Activated CD4-positive, alpha-beta T cell treated with anti-CD3 and anti-CD28 coated beads, Interleukin-2, amount 50 U/mL, for 4 hours (primary cell): ENCODE measurements around the gene ASB13.
A peak's percentile ranks its signal among the peaks of the same experiment; 100 is the strongest.

ENCODE experiments used
- DNase-seq, 2 experiments: peaks; one replicate each; pipeline ENCODE4 v3.0.0-alpha.2; 2020

ASB13 gene

GRCh38 chr10:5666008-5666840 is at the start of gene ASB13:
TSS of gene ASB13 (minus strand) at chr10:5666595. CDS start at chr10:5666551, 44 bp downstream.
- peak in 1 of 2 experiments; percentile 10 for DNase-seq

- no peak for DNase-seq
These were observed 45.2 kb upstream of the ASB13 start for GRCh38 chr10:5711642-5712041.

GRCh38 chr10:5710859-5711258 is 44.5 kb upstream of the ASB13 start:
- DNase-seq: no peak

DNA sequence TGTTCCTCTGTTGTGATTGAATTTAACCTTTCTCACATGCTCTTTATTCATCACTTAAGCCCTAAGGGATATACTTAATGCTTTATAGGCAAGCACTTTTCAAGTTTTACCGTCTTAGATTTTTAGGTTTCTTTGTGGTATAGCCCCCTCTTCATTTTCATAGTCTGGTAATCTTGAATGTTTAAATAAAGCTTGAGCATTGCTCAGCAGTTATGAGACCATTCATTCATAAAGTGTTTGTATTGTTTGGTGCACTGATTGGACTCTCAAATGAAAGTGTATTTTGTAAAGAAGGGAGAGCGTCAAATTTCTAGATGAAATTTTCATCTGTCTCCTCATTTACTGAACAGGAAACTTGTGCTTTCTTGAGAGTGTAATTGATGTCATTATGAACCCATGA is 43.5 kb upstream of the ASB13 start:
- no peak for DNase-seq

DNA sequence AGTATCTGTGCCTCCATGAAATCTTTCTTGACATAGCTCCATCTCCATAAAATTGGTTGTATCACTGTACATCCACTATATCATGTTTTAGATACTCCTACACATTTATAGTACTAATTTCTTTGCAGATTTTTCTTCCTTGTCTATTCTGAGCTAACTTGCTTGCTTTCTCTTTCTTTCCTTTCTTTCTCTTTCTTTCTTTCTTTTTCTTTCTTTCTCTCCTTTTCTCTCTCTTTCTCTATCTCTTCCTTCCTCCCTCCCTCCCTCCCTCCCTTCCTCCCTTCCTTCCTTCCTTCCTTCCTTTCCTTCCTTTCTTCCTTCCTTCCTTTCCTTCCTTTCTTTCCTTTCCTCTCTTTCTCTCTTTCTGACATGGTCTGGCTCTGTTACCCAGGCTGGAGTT is 42.0 kb upstream of the ASB13 start:
- DNase-seq: no peak

GRCh38 chr10:5698062-5698461 is 31.7 kb upstream of the ASB13 start:
- no peak for DNase-seq

- no peak for DNase-seq
These were observed 30.9 kb upstream of the ASB13 start for GRCh38 chr10:5697342-5697741.

GRCh38 chr10:5694573-5694972 is 28.2 kb upstream of the ASB13 start:
- DNase-seq: no peak

GRCh38 chr10:5692461-5693358 is 26.3 kb upstream of the ASB13 start:
- peak; percentile 39 to 56 for DNase-seq

DNA sequence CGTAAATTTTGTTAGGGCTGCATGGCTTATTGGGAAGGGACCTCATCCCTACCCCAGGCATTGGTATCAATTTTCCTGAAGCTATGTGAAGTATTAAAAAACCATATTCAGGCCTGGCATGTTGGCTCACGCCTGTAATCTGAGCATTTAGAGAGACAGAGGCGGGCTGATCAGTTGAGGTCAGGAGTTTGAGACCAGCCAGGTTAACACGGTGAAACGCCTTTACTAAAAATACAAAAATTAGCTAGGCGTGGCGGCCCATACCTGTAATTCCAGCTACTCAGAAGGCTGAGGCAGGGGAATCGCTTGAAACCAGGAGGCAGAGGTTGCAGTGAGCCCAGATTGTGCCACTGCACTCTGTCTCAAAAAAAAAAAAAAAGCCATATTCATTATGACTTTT is 25.4 kb upstream of the ASB13 start:
- no peak for DNase-seq

- DNase-seq: no peak
These were observed 22.2 kb upstream of the ASB13 start for GRCh38 chr10:5688587-5688986.

DNA sequence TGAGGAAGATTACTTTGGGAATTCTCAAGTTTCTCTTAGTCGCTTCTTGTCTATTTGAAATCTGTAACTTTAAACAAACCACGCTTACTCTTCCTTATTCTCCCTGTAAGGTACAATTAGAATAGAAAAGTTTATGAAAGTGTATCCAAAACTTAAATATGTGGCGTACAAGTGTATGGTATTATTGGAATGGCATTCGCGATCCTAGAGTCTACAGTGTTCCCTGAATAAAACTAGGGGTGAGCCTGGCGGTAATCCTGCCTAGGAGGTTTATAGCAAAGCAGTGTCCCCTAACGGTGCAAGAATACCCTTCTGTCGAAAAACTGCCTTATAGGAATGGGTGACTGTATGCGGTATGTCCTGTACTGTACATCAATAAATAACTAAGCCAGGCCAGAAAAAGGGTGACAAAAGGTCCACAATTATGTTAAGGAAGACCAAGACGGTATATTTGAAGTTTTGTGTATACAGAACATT is 19.4 kb upstream of the ASB13 start:
- DNase-seq: no peak

- DNase-seq: peak; percentile 60 to 65
These were observed 18.8 kb upstream of the ASB13 start for GRCh38 chr10:5684971-5685763.

DNA sequence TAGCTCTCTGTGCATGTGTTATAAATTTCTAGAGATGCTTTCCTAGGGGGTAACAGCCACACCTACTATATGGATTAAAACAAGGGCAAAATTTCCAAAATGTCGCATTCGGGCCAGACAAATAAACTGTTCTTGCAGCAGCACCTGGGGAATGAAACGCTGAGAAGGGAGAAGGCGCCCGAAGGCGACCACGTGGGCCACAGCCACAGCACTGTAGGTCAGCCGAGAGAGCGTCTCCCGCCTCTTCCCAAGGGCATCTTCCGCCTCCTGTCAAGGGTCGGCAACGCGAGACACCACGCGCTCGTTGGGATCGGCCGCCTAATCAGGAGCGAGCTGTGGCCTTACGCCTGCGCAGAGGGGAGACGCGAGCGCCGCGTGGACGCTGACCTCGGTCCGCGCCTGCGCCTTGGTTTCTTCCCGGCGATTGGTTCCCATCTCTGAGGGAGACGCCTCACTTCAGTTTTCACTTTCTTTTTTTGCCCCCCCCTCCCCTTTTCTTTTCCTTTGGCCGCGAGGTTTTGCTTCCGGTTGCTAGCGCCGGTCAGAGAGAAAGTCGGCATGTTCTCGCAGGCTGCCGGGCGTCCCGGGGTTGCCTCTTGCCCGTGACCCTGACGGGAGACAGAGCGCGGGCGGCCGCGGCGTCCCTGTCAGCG is 18.0 kb upstream of the ASB13 start, which contains the start of gene TASOR2:
Gene TASOR2, plus strand, starts transcription at position 521 of the 653 bp plus-strand sequence. CDS start 35,805 bp downstream, outside the sequence.
- peak; percentile 94 to 96 for DNase-seq

- DNase-seq: no peak
These were observed 16.7 kb upstream of the ASB13 start for GRCh38 chr10:5683065-5683464.

DNA sequence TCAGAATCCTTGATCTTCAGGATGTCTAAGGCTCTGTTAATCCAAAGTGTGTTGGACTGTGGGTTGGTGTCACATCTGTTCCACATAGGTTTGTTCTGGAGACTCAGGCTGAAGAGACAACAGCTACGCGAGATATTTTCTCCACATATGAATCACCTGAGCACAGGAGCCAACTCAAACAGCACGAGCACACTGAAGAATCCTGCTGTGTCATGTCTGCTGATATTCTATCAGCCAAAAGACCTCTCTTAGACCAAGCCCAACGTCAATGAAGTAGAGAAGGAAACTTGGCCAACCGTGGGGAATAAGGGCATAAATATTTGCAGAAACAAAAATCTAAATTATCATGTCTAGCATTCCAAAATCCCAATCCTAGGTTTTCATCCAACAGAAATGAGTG is 15.5 kb upstream of the ASB13 start:
- no peak for DNase-seq

DNA sequence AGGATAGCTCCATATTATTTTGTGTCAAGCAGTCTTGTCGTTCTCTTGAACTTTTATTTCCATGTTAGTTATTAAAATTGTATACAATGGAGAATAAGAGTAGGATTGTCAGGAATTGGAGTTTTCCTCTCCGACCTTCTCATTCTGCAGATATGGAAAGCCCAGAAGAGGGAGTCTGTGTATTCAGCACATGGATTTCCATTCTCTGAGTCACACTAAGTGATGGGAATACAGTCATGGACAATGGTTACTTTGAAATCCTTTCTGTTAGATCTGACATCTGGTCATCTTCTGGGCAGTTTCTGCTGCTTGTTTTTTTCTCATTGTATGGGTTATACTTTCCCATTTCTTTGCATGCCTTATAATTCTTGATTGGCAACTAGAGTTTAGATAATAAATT is 13.2 kb upstream of the ASB13 start:
- no peak for DNase-seq

DNA sequence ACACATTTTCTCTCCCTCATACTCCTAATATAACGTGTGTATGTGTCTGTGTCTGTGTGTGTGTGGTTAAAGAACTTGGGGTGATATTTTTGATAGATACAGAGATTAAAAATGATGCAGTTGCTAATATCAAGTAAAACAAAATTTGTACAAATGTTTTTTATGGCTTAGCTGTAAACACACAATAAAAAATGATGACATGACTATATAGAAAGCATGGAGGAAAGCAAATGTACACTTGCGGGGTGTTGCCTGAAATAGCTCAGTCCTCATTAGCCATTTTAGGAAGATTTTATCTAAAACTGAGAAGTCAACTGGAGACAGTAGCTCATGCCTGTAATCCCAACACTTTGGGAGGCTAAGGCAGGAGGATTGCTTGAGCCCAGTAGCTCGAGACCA is 12.6 kb upstream of the ASB13 start:
- DNase-seq: no peak

GRCh38 chr10:5678397-5679036 is 12.1 kb upstream of the ASB13 start:
- DNase-seq: no peak

- DNase-seq: no peak
These were observed 4.4 kb upstream of the ASB13 start for GRCh38 chr10:5670662-5671375.

DNA sequence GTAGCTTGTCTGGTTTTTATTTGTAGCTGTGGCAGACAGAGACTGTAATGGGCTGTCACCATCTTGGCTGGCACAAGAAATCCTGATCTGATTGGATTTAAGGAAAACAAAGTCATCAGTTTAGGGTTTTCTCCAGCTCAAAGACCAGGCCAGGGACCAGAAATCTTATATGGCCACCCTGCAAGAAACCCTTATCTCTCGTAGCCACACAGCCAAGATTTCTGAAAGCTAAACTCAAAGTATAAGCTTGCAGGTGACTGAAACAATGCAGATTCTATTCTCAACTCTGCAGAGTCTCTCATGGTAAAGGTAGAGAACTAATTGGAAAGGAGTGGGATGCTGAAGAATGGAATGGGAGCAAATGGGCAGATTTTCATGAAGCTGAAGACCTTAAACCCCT is 3.2 kb upstream of the ASB13 start:
- DNase-seq: no peak
